Measurements from ENCODE around the gene LIMK1.

Gene LIMK1

DNA sequence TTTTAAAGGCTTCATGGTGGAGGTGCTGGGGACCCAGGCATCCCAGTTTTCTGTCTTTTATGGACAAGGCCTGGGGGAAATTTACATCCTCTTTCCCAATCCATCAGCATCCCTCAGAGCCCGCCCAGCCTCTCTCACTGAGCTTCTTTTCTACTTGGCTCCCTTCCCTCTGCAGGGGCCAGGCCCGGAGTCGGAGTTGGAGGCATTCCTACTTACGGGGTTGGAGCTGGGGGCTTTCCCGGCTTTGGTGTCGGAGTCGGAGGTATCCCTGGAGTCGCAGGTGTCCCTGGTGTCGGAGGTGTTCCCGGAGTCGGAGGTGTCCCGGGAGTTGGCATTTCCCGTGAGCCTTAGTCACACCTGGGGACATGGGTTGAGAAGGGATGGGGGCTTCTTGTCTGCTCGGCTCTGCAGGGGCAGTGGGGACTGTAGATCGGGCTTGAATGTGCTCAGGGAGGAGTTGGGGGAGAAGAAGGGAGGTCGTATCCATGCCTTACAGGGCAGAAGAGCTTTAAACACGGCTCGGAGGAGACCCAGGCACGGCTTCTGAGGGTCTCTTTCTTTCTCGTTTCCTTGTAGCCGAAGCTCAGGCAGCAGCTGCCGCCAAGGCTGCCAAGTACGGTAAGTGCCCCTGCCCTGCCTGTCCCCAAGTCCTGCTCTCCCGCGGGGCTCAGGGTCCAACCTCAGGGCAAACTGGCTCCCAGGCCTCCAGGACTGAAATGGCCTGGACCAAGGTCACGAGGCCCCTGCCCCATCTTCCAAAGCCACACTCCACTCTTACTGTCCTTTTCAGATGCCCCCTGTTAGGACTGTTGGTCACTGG, 27.3 kb upstream of the LIMK1 start:
- DNase-seq: no peak

DNA sequence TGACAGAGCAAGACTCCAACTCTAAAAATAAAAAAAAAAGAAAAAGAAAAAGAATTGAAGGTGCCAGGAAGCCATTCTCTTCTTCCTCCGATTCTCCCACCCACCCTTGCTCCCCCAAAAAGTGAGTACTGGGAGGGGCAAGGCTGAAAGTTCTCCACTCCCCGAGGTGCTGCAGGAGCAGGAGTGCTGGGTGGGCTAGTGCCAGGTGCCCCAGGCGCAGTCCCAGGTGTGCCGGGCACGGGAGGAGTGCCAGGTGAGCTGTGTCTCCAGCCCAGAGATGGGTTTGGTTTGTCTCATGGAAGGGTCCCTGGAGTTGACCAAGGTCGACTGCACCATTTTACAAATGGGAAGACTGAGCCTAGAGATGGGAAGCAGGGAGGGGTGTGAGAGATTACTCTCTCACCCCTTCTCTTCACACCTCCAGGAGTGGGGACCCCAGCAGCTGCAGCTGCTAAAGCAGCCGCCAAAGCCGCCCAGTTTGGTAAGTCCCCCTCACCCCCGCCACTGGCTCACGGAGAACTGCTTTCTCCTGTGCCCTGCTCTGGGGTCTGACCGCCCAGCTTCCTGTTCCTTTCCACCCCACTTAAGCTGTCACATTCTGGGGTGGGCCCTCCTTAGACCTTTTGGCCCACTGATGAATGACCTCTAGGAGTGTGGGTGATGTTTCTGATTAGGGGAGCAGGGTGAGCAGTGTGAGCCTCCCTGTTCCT, 26.2 kb upstream of the LIMK1 start:
- DNase-seq: no peak

DNA sequence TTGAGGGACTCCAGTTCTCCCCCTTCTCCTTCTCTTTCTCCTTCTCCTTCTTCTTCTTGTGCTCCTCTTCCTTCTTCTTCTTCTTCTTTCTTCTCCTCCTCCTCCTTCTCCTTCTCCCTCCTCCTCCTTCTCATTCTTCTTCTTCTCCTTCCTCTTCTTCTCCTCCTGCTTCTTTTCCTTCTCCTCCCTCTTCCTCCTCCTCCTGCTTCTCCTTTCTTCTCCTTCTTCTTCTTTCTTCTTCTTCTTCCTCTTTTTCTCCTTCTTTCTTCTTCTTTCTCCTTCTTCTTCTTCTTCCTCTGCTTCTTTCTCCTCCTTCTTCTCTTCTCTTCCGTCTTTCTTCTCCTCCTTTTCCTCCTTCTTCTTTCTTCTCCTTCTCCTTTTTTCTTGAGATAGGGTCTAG, 25.6 kb upstream of the LIMK1 start:
- no peak for DNase-seq

DNA sequence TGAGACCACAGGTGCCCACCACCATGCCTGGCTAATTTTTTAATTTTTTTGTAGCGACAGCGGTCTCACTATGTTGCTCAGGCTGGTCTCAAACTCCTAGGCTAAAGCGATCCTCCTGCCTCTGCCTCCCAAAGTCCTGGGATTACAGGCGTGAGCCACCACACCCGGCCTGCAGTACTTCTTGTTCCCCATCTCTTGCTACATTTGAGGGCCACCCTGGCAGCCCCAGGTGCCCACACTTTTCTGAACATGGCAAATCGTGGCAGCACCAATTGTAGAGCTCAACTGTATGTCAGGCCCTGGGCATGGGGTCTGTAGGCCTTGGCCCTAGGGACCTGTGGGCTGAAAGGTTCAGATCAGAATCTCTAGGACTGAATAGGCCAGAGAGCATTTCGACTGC, 25.1 kb upstream of the LIMK1 start:
- DNase-seq: no peak

DNA sequence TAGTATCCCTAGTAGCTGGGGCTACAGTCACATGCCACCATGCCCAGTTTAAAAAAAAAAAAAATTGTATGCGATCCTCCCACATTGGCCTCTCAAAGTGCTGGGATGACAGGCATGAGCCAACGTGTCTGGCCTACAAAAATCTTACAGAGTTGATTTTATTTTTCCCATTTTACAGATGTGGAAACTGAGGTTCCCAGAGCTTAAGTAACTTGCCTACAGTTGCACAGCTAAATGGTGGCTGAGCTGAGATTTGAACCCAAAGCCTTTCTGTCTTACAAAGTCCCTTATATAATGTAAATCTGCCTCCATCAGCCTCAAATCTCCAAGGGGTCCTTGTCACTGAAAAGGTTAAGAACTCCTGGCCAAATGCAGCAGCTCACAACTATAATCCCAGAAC, 24.6 kb upstream of the LIMK1 start:
- DNase-seq: no peak

DNA sequence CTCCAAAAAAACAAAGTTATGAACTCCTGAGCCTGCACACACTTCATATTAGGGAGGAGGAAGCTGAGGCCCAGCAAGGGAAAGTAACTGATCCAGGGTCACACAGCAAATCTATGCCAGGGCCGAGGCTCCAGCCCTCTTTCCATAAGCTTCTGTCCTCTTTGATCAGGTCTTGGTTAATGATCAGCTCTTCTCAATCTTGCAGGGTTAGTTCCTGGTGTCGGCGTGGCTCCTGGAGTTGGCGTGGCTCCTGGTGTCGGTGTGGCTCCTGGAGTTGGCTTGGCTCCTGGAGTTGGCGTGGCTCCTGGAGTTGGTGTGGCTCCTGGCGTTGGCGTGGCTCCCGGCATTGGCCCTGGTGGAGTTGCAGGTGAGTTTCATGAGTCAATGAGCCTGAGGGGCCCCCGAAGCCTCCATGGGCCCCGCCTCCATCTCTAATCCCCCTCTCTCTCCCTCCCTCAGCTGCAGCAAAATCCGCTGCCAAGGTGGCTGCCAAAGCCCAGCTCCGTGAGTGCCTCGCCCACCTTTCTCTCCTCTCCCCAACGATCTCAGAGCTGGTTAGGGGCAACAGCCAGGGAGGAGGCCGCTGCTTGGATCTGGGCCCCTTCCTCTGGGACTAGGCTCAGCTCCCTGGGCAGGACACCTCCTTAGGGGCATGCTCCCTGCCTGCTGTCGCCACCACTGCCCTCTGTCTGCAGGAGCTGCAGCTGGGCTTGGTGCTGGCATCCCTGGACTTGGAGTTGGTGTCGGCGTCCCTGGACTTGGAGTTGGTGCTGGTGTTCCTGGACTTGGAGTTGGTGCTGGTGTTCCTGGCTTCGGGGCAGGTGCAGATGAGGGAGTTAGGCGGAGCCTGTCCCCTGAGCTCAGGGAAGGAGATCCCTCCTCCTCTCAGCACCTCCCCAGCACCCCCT, 23.7 kb upstream of the LIMK1 start:
- no peak for DNase-seq

DNA sequence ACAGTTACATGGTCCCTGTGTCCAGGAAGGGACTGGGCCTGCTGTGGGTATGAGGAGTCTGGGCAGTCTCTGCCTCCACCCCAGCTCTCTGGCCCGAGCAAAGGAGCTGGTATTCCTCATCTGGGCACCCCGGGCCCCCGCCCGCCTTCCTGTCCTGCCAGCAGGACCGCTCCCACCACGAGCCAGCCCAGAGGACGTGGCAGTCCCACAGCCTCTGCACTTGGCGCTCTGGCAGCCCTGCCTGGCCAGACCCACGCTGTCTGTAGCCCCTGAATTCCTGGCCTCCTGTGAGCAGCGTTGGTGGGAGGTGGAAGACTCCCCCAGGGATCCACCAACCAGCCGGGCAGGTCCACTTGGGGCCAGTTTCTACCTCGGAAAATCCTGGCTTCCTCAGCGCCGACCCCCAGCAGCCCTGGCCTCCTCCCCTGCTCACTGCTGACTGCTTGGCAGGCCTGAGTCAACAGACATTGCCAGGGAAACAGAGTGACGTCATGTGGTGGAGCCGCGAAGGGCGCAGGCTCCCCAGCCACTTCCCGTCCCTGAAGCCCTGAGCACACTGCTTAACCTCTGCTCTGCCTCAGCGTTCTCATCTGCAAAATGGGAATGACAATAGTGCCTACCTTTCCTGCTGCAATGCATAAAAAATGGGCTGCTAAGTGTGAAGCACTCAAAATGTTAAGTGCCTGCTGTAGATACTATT, 21.6 kb upstream of the LIMK1 start:
- peak; percentile 88 for DNase-seq

DNA sequence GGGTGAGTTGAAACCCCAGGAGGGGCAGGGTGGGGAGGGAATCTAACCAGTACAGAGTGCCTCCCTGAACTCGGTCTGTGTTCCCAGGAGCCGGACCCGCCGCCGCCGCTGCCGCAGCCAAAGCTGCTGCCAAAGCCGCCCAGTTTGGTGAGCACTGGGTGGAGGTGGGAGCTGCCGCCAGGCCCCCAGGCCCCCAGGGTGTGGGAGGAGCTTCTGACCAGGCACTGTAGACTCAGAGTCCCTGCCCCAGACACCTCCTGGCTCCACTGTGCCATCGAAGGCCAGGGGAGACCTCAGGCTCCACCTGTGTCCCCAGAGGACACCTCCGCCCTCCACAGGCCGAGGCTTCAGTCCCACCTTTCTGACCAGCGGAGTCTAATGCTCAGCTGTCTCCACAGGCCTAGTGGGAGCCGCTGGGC, 20.4 kb upstream of the LIMK1 start:
- no peak for DNase-seq

DNA sequence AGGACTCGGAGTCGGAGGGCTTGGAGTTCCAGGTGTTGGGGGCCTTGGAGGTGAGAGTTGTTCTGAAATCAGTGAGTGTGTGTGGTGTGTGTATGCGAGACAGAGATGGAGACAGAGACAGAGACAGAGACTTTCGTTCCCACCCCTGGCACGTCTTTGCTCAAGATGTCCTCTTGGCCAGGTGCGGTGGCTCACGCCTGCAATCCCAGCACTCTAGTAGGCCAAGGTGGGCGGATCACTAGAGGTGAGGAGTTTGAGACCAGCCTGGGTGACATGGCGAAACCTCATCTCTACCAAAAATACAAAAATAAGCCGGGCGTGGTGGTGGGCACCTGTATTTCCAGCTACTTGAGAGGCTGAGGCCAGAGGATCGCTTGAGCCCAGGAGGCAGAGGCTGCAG, 20.0 kb upstream of the LIMK1 start:
- no peak for DNase-seq

DNA sequence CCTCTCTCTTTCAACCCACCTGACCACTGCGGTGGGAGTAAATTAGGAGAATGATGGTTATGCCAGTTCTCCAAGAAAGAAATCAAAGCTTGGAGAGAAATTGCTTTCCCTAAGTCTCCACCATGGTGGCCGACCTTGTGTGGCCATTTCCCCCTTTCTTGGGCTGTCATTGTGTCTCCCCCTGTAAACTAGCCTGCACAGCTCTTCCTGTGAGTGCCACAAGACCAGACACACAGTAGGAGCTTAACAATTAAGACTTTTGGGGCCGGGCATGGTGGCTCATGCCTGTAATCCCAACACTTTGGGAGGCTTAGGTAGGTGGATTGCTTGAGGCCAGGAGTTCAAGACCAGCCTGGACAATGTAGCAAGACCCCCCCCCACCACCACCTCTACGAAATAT, 18.9 kb upstream of the LIMK1 start:
- no peak for DNase-seq

DNA sequence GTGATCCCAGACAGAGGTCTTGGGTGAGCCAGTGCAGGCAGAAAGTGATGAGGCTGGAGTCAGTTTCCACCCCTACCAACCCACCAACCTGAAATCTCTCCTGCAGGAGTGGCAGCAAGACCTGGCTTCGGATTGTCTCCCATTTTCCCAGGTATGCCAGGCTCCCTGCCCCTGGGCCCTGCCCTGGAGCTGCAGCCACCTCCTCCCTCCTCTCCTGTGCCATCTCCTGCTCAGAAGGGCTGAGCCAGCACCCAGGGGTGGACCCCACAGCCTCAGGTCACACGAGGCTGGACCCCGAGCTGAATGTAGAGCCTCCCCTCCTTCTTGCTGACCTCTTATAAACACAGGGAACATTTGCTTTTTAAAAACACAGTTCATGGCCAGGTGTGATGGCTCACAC, 17.0 kb upstream of the LIMK1 start:
- no peak for DNase-seq

DNA sequence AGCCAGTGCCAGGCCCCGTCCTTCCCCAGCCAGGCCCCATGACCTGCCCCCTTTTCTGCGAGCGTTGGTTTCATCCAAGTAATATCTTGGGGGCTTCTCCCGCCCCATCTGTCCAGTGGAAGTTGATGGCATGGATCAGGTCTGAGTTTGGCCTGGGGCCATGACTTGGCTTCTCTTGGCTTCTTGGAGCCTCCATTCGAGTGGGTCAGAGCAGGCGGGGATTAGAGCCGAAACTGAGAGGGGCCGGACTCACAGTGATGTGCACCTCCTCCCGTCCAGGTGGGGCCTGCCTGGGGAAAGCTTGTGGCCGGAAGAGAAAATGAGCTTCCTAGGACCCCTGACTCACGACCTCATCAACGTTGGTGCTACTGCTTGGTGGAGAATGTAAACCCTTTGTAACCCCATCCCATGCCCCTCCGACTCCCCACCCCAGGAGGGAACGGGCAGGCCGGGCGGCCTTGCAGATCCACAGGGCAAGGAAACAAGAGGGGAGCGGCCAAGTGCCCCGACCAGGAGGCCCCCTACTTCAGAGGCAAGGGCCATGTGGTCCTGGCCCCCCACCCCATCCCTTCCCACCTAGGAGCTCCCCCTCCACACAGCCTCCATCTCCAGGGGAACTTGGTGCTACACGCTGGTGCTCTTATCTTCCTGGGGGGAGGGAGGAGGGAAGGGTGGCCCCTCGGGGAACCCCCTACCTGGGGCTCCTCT, 15.1 kb upstream of the LIMK1 start:
- DNase-seq: no peak

DNA sequence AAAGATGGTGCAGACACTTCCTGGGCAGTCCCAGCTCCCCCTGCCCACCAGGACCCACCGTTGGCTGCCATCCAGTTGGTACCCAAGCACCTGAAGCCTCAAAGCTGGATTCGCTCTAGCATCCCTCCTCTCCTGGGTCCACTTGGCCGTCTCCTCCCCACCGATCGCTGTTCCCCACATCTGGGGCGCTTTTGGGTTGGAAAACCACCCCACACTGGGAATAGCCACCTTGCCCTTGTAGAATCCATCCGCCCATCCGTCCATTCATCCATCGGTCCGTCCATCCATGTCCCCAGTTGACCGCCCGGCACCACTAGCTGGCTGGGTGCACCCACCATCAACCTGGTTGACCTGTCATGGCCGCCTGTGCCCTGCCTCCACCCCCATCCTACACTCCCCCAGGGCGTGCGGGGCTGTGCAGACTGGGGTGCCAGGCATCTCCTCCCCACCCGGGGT, 14.5 kb upstream of the LIMK1 start:
- DNase-seq: no peak

DNA sequence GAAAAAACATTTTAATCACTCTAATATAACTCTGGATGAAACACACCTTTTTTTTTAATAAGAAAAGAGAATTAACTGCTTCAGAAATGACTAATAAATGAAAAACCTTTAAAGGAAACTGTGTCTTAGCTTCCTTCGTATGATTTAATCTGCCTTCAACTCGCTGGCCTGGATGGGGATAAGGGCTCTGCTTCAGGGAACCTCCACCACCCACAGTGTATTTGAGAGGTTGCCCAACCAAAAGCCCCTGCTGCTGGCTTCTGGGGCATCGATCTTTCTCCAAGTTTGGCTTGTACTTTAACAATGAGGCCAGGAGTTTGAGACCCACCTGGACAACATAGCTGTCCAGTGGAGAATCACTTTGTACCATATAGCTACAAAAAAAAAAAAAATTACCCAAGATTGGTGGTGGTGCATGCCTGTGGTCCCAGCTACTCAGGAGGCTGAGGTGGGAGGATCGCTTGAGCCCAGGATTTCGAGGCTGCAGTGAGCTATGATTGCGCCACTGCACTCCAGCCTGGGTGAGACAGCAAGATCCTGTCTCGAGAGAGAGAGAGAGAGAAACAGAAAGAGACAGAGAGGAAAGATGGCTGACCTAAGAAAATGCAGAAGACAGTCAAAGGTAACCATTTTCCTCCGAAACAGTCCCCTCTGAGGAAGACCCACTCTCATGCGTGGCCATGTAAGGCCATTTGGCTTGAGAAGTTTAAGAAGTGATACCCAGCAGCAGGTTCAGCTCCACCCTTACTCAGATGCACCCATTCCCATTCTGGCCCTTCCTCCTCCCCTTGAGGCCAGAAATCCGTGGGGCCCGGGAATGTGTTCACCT, 13.6 kb upstream of the LIMK1 start:
- DNase-seq: no peak

DNA sequence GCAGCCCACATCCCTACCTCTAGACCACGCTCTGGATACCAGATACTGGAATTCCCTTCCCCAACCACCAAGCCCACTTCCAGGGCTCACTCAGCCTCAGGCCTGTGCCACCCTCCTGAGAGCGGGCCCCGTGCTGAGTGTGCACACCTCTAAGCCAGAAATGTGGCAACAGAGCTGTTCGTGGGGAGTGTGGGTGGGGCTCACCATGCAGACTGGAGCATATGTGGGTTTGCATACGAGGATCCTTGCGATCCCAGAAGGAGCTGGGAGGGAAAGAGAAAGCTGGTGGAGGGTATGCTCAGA, 13.0 kb upstream of the LIMK1 start:
- no peak for DNase-seq

DNA sequence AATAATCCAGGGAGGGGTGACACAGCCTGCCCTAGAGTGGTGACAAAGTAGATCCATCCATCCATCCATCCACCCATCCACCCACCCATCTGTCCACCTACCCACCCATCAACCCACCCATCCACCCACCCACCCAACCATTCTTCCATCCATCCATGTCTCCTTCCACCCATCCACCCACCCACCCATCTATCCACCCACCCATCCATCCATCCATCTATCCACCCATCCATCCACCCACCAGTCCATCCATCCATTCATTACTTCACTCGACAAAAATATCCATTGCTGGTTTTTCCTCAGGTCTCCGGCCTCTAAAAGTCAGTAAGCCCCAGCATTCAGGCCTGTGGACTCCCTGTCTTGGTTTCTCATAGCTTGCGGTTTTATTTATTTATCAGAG, 12.5 kb upstream of the LIMK1 start:
- no peak for DNase-seq

DNA sequence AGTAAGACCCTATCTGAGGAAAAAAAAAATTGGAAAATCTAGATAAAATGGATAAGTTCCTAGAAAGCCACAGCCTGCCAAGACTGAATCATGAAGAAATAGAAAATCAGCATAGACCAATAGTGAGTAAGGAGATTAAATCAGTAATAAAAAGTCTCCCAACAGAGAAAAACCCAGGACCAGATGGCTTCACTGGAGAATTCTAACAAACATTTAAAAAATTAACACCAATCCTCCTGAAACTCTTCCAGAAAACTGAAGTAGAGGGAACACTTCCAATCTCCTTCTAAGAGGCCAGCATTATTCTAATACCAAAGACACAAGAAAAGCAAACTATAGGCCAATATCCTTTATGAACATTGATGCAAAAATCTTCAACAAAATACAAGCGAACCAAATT, 8.8 kb upstream of the LIMK1 start:
- DNase-seq: no peak

DNA sequence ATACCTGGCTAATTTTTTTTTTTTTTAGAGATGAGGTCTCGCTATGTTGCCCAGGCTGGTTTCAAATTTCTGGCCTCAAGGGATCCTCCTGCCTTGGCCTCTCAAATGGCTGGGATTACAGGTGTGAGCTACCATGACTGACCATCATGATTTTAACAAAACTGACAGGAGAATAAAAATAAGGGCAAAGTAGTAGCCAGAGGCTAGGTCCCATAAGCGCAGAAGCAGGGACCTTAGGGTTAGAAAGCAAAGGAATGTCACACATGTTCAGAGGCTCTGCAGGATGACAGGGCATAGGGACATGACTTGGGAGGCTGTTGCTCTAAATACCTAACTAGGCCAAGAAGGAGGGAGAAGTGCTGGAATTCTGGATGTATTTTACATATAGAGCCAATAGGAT, 5.1 kb upstream of the LIMK1 start:
- DNase-seq: no peak

DNA sequence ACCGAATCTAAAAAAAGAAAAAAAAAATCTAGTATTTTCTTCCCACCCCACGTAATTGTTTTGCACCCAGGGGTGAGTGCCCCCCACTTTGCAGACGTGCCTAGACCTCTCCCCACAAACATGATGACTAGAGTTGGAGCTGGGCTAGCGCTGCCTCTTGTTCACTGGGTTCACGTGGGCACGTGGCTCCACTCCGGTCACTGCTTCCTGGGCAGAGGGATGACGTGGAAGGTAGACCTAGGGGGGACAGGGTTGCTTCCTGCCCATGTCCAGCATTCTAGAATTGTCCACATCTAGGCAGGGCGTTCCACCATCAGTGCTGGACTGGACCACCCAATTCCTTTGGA, 861 bp upstream of the LIMK1 start:
- no peak for DNase-seq

DNA sequence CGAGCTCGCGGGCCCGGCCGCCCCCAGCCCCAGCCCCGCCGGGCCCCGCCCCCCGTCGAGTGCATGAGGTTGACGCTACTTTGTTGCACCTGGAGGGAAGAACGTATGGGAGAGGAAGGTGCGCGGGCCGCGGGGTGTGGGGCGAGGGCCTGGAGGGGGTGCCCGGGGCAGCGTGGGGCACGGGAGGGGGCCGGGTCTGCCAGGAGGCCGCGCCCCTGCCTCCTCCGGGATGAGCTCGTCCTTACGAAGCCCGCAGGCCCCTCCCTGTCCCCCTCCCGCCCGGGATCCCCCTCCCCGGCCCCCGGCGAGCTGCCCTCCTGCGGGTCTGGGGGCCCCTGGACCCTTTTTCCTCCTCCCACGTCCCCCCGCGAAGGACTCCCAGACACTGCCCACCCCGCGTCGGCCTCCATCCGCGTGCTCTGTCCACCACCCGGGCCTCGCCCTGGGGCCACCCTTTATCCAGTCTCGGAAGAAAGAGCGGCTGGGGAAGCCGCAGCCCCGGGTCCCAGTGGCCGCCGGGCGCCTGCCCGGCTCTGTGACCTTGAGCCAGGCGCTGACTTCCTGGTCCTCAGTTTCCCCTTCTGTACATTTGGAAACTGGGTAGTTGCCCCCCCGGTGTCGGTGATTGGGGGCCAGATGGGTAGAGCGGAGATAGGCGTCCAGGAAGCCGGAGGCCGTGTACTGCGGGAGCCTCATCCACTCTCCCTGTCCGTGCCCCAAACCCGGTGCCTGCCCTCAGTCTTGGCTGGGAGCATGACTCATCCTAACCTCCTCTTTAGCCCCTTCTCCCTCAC, 521 bp downstream of the LIMK1 start:
- peak; percentile 82 for DNase-seq
